Measurements from ENCODE around the gene SMIM32. TPM values are rescaled to one million over a fixed set of nuclear protein-coding genes. Genes with fewer than 3 reads are reported as not detected.

Gene SMIM32
- total RNA-seq, 4 donors from 2014 or later, result not detected

GRCh38 chr5:136210259-136210658, 17.3 kb upstream of the SMIM32 start:
- peaks cover 0 to 12% (median 2%) of the 10 kb centered on the region in 4 donors for H3K27me3 ChIP-seq
- intact Hi-C loops (cut with DNase I), result loop anchor here (5.0 kb wide), 1 partner anchor 263 kb away; no protein-coding TSS in a partner anchor
- no peaks in the 10 kb centered on the region for H3K36me3 ChIP-seq
- WGBS, result 90% methylated on average over 4 of the region's 4 CpGs
- H3K27ac ChIP-seq (replicated peaks in 1 of 4), result no peak overlapping the region
- no peaks in the 10 kb centered on the region for H3K9me3 ChIP-seq
- no peak for DNase-seq (ENCODE audit: extremely low spot score)
- no peaks in the 10 kb centered on the region for H3K4me1 ChIP-seq
- TF ChIP-seq, protein P1, sequence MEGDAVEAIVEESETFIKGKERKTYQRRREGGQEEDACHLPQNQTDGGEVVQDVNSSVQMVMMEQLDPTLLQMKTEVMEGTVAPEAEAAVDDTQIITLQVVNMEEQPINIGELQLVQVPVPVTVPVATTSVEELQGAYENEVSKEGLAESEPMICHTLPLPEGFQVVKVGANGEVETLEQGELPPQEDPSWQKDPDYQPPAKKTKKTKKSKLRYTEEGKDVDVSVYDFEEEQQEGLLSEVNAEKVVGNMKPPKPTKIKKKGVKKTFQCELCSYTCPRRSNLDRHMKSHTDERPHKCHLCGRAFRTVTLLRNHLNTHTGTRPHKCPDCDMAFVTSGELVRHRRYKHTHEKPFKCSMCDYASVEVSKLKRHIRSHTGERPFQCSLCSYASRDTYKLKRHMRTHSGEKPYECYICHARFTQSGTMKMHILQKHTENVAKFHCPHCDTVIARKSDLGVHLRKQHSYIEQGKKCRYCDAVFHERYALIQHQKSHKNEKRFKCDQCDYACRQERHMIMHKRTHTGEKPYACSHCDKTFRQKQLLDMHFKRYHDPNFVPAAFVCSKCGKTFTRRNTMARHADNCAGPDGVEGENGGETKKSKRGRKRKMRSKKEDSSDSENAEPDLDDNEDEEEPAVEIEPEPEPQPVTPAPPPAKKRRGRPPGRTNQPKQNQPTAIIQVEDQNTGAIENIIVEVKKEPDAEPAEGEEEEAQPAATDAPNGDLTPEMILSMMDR (IDR thresholded peaks at IDR 0.05), result no peak
- H3K4me3 ChIP-seq, result no peak overlapping the region

- intact Hi-C loops (cut with DNase I), result loop anchor here (10.0 kb wide), 1 partner anchor 645 kb away; no protein-coding TSS in a partner anchor
- Histone ChIP-seq H3K9me3 (no peaks in the 10 kb centered on the region), H3K4me3 (no peak overlapping the region), H3K4me1 (no peaks in the 10 kb centered on the region), H3K36me3 (no peaks in the 10 kb centered on the region), H3K27me3 (peaks cover 0 to 12% (median 2%) of the 10 kb centered on the region in 4 donors), H3K27ac (replicated peaks in 1 of 4) (no peak overlapping the region)
- WGBS, result 87% methylated on average over 12 of the region's 14 CpGs
- no peak for DNase-seq (ENCODE audit: extremely low spot score)
- TF ChIP-seq, protein P1 (IDR thresholded peaks at IDR 0.05), result no peak
- TF ChIP-seq EP300 (IDR thresholded peaks at IDR 0.05) (no peak), POLR2A (IDR thresholded peaks at IDR 0.05; ENCODE audit: low read depth) (no peak), POLR2AphosphoS5 (IDR thresholded peaks at IDR 0.05) (no peak)
Measured at GRCh38 chr5:136209346-136209910, 16.5 kb upstream of the SMIM32 start.

- 67% methylated on average over 3 of the region's 3 CpGs for WGBS
- Histone ChIP-seq H3K27ac (replicated peaks in 1 of 4) (no peak overlapping the region), H3K4me1 (no peaks in the 10 kb centered on the region), H3K4me3 (no peak overlapping the region), H3K27me3 (peaks cover 0 to 12% (median 2%) of the 10 kb centered on the region in 4 donors), H3K36me3 (no peaks in the 10 kb centered on the region), H3K9me3 (no peaks in the 10 kb centered on the region)
- no peak for DNase-seq (ENCODE audit: extremely low spot score)
- TF ChIP-seq EP300 (IDR thresholded peaks at IDR 0.05), result no peak
- TF ChIP-seq, protein P1 (IDR thresholded peaks at IDR 0.05), result no peak
- TF ChIP-seq POLR2AphosphoS5 (IDR thresholded peaks at IDR 0.05), result no peak
- TF ChIP-seq POLR2A (IDR thresholded peaks at IDR 0.05; ENCODE audit: low read depth), result no peak
- intact Hi-C loops (cut with DNase I), result loop anchor here (10.0 kb wide), 1 partner anchor 644 kb away; no protein-coding TSS in a partner anchor
Measured at GRCh38 chr5:136208916-136209315, 16.0 kb upstream of the SMIM32 start.

GRCh38 chr5:136207631-136208030, 14.7 kb upstream of the SMIM32 start:
- DNase-seq (ENCODE audit: extremely low spot score), result no peak
- TF ChIP-seq POLR2AphosphoS5 (IDR thresholded peaks at IDR 0.05) (no peak), POLR2A (IDR thresholded peaks at IDR 0.05; ENCODE audit: low read depth) (no peak)
- TF ChIP-seq, protein P1 (IDR thresholded peaks at IDR 0.05), result no peak
- 97% methylated on average over 7 of the region's 7 CpGs for WGBS
- Histone ChIP-seq H3K4me1 (no peaks in the 10 kb centered on the region), H3K4me3 (no peak overlapping the region), H3K27ac (replicated peaks in 1 of 4) (no peak overlapping the region), H3K27me3 (peaks cover 0 to 4% (median 0%) of the 10 kb centered on the region in 4 donors), H3K36me3 (no peaks in the 10 kb centered on the region), H3K9me3 (no peaks in the 10 kb centered on the region)
- intact Hi-C loops (cut with DNase I), result loop anchor here (10.0 kb wide), 1 partner anchor 643 kb away; no protein-coding TSS in a partner anchor

DNA sequence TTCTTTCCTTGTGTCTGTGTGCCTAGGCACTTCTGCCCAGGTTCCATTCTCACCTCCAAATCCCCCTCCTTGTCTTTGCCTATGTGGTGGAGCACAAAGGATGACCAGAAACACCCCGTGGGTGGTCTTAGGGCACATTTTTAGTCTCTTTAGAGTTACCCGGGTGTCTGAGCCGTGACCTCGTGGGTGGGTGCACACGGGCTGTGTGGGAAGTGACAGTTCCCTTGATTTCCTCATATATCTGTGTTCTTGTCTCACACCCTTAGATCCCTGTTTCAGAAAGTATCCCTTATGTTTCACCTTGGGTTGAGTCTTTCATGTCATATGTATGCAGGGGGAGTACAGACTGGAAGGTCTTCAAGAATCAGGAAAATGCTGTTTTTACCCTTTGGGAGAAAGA, 13.4 kb upstream of the SMIM32 start:
- Histone ChIP-seq H3K36me3 (no peaks in the 10 kb centered on the region), H3K27me3 (no peaks in the 10 kb centered on the region), H3K27ac (replicated peaks in 1 of 4) (no peak overlapping the region), H3K4me3 (no peak overlapping the region), H3K4me1 (no peaks in the 10 kb centered on the region), H3K9me3 (no peaks in the 10 kb centered on the region)
- intact Hi-C loops (cut with DNase I), result loop anchor here (10.0 kb wide), 1 partner anchor 642 kb away; no protein-coding TSS in a partner anchor
- WGBS, result 82% methylated on average over 5 of the region's 5 CpGs
- TF ChIP-seq, protein P1 (IDR thresholded peaks at IDR 0.05), result no peak
- TF ChIP-seq POLR2AphosphoS5 (IDR thresholded peaks at IDR 0.05) (no peak), EP300 (IDR thresholded peaks at IDR 0.05) (no peak)
- no peak for DNase-seq (ENCODE audit: extremely low spot score)
